B cell (primary cell): Measurements from ENCODE around the gene AUTS2. TPM values are rescaled to one million over a fixed set of nuclear protein-coding genes. Genes with fewer than 3 reads are reported as not detected.

Experiments
- ATAC-seq: fragments of 200-7000 bp; cut with Tn5 transposase; one replicate; pipeline ENCODE4 v1.10.0; 2021; ENCODE audit warnings: low read depth, mild to moderate bottlenecking, moderate number of reproducible peaks, moderate library complexity
- CTCF ChIA-PET: fragments of 350-600 bp; sonication (Branson Sonifier 250); formaldehyde crosslinking; loops from one replicate; lab custom pipeline; 2021; ENCODE audit warnings: antibody characterized with exemption, inconsistent platforms; lab: Charles Lee
- POLR2A ChIA-PET: fragments of 350-600 bp; sonication (Branson Sonifier 250); formaldehyde crosslinking; loops from one replicate; lab custom pipeline; 2021; ENCODE audit warnings: antibody characterized with exemption; lab: Charles Lee
- DNase-seq: peaks from one replicate; pipeline ENCODE4 v3.0.0; 2013
- H2AFZ ChIP-seq: 2 replicates; pipeline ENCODE4 v1.6.1; 2012; ENCODE audit warnings: mild to moderate bottlenecking, low read depth, low read length; ENCODE audit not compliant: insufficient read depth, poor library complexity, severe bottlenecking
- H3K27ac ChIP-seq, 2 donors: 1 replicate in 1 of 2; 2 replicates in 1 of 2; pipeline ENCODE4 v1.5.1; 2012 to 2013; ENCODE audit warnings: low read length in 2 of 2, mild to moderate bottlenecking in 2 of 2, moderate library complexity in 1 of 2
- H3K27me3 ChIP-seq, 4 experiments: fragments of 200-600 bp in 1 of 4; sonication (generic) in 1 of 4; replicated peaks in 1 of 4; 1 replicate in 2 of 4; 2 replicates in 2 of 4; pipeline versions ENCODE4 v1.6.1 to v1.7.0; 2013 to 2016; ENCODE audit warnings: low read length in 3 of 4, mild to moderate bottlenecking in 2 of 4, mixed read lengths in 1 of 4, moderate library complexity in 1 of 4; ENCODE audit not compliant: insufficient read depth in 4 of 4, control insufficient read depth in 3 of 4; ENCODE audit errors: control extremely low read depth in 1 of 4
- H3K36me3 ChIP-seq, 2 experiments: replicated peaks in 1 of 2; 1 replicate in 1 of 2; 2 replicates in 1 of 2; pipeline versions ENCODE4 v1.6.1 to v1.7.1; 2013; ENCODE audit warnings: low read length in 1 of 2; ENCODE audit not compliant: insufficient read depth in 2 of 2, control insufficient read depth in 1 of 2; ENCODE audit errors: control extremely low read depth in 1 of 2, extremely low read depth in 1 of 2
- H3K4me1 ChIP-seq, 2 donors: fragments of 200-600 bp in 1 of 2; sonication (generic) in 1 of 2; 1 replicate in 1 of 2; 2 replicates in 1 of 2; pipeline versions ENCODE4 v1.5.1 to v1.6.1; 2013 to 2017; ENCODE audit warnings: low read length in 2 of 2; ENCODE audit not compliant: control insufficient read depth in 2 of 2, insufficient read depth in 2 of 2
- H3K4me2 ChIP-seq: replicated peaks from 2 replicates; pipeline ENCODE3; 2012; ENCODE audit warnings: mild to moderate bottlenecking, low read depth, low read length; ENCODE audit not compliant: poor library complexity, severe bottlenecking
- H3K4me3 ChIP-seq, 5 experiments: fragments of 200-600 bp in 1 of 5; sonication (generic) in 1 of 5; 1 replicate in 3 of 5; 2 replicates in 2 of 5; pipeline versions ENCODE4 v1.5.1 to v1.7.0; 2011 to 2016; ENCODE audit warnings: low read length in 4 of 5, mild to moderate bottlenecking in 4 of 5, low read depth in 2 of 5, control low read depth in 1 of 5, moderate library complexity in 1 of 5; ENCODE audit not compliant: insufficient read depth in 1 of 5; ENCODE audit errors: control extremely low read depth in 1 of 5, extremely low read depth in 1 of 5
- H3K79me2 ChIP-seq: fragments of 200-600 bp; sonication (generic); one replicate; pipeline ENCODE4 v1.6.0; 2016; ENCODE audit warnings: low read length; ENCODE audit not compliant: control insufficient read depth, insufficient read depth
- H3K9ac ChIP-seq: fragments of 200-600 bp; sonication (generic); 2 replicates; pipeline ENCODE4 v1.6.1; 2017; ENCODE audit warnings: mild to moderate bottlenecking, low read length, moderate library complexity
- H3K9me3 ChIP-seq, 3 donors: one replicate each; pipeline versions ENCODE4 v1.6.1 to v1.7.1; 2013; ENCODE audit warnings: low read length in 2 of 3; ENCODE audit not compliant: control insufficient read depth in 2 of 3, insufficient read depth in 1 of 3; ENCODE audit errors: control extremely low read depth in 1 of 3
- H4K20me1 ChIP-seq: 2 replicates; pipeline ENCODE4 v1.6.0; 2012; ENCODE audit warnings: mild to moderate bottlenecking, low read length; ENCODE audit not compliant: insufficient read depth, control insufficient read depth, poor library complexity, severe bottlenecking
- H3K27ac Mint-ChIP-seq: one replicate; pipeline ENCODE4 v1.8.0; 2021; ENCODE audit warnings: mixed read lengths
- H3K27me3 Mint-ChIP-seq: one replicate; pipeline ENCODE4 v1.8.0; 2021; ENCODE audit warnings: mixed read lengths
- H3K4me1 Mint-ChIP-seq: one replicate; pipeline ENCODE4 v1.8.0; 2021; ENCODE audit warnings: mixed read lengths
- H3K4me3 Mint-ChIP-seq: one replicate; pipeline ENCODE4 v1.8.0; 2021; ENCODE audit warnings: mixed read lengths
- H3K9me3 Mint-ChIP-seq: one replicate; pipeline ENCODE4 v1.8.0; 2022; ENCODE audit warnings: mixed read lengths; ENCODE audit not compliant: insufficient read depth
- CTCF ChIP-seq: fragments of 200-600 bp; IDR thresholded peaks from one replicate; pipeline ENCODE4 v1.8.0; 2022; ENCODE audit warnings: antibody characterized with exemption, mild to moderate bottlenecking
- EZH2 ChIP-seq: IDR thresholded peaks from 2 replicates; pipeline ENCODE4 v1.6.1; 2012; ENCODE audit warnings: borderline replicate concordance, low read depth, mild to moderate bottlenecking, moderate library complexity, low read length; ENCODE audit not compliant: insufficient read depth, poor library complexity, severe bottlenecking
- WGBS: methylation state at CpG from one replicate; pipeline ENCODE4 v1.1.5; 2013; ENCODE audit warnings: missing lambda C conversion rate; ENCODE audit not compliant: insufficient coverage; 5-methylcytosine and 5-hydroxymethylcytosine counted together
- intact Hi-C: fragments of 100-400 bp; cut with micrococcal nuclease; formaldehyde crosslinking; loops from one replicate; pipeline ENCODE4 v1.10.0; 2022
- polyA plus RNA-seq: library from polyadenylated mRNA; depleted of rRNA; stranded (reverse); fragments of >200 nt; gene quantifications from 2 replicates; pipeline ENCODE4 v1.2.3, GENCODE V29; 2012
- total RNA-seq, 2 donors: library from RNA; stranded (reverse); fragments of 120-200 nt in 1 of 2; gene quantifications; 1 replicate in 1 of 2; 2 replicates in 1 of 2; pipeline versions ENCODE4 v1.2.3 to v1.2.4, GENCODE V29; 2013 to 2022

Gene AUTS2
- total and polyA plus RNA-seq, 2 donors (not counting 1 experiment from before 2014, with no cell fraction given) = 22.3 to 35.0 TPM

DNA sequence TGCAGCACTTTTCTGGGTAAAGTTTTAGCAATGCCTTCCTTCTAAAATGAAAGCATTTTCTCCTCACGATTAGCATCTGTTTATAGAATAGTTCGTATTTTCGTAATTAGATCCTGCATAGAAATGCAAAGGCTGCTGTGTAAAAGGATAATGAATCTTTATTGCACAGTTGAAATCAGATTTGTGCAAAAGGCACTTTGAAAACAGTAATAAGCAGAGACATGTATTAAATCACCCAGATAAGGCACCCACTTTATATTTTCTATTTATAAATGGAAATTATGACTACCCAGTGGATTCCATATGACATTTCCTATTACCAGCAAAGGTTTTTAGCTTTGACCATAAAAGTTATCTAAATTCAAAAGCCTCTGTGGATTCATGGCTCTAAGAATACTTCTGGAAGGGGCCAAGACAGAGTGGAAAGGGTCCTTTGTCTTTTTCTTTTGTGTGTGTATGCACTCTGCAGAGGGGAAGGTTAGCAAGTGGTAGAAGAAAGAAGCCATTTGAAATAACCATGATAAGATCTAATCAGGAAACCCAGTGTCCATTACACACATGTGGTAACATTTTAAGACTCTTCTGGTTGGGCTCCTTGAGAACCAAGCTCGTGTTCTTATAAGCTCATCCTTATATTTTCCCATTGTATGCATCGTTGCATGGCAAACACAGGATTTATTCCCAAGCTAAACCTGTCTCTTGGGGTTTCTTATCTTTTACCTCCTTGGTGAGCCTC lies 612.1 kb downstream of the AUTS2 start:
- H4K20me1 ChIP-seq = no peaks in the 10 kb centered on the region
- no peaks in the 10 kb centered on the region for H3K9me3 Mint-ChIP-seq

More for the DNA sequence above, 612.1 kb downstream of the AUTS2 start:
- no peak overlapping the region for H3K4me2 ChIP-seq
- H3K27ac ChIP-seq = no peak overlapping the region
- 100% methylated on average over 1 of the region's 5 CpGs for WGBS
- DNase-seq (no peak), ATAC-seq (no peak)
- H3K4me1 Mint-ChIP-seq = no peaks in the 10 kb centered on the region
- TF ChIP-seq EZH2 = no peak
- TF ChIP-seq CTCF = no peak
- no peak overlapping the region for H3K9ac ChIP-seq
- no peaks in the 10 kb centered on the region for H3K27me3 Mint-ChIP-seq
- H3K36me3 ChIP-seq = peaks cover 0 to 2% of the 10 kb centered on the region in 2 experiments
- no peak overlapping the region for H3K27ac Mint-ChIP-seq
- H3K4me3 ChIP-seq = no peak overlapping the region
- intact Hi-C loops = no loop called here
- H3K4me1 ChIP-seq = no peaks in the 10 kb centered on the region
- H2AFZ ChIP-seq = no peak overlapping the region
- H3K27me3 ChIP-seq = no peaks in the 10 kb centered on the region
- H3K79me2 ChIP-seq = no peaks in the 10 kb centered on the region
- no peaks in the 10 kb centered on the region for H3K9me3 ChIP-seq
- ChIA-PET CTCF (no interaction called here), POLR2A (no interaction called here)
- no peak overlapping the region for H3K4me3 Mint-ChIP-seq
